Upper lobe of left lung (tissue), 4 donors: ENCODE measurements around the gene UBQLN1.

ENCODE experiments used
- POLR2A ChIP-seq, 4 donors: fragments of 450-650 bp; IDR thresholded peaks; one replicate each; pipeline ENCODE4 v1.5.1; 2016 to 2017; ENCODE audit warnings: antibody characterized with exemption in 4 of 4, mild to moderate bottlenecking in 2 of 4
- TF ChIP-seq, protein P1 (sequence below), 6 experiments: fragments of 450-650 bp in 4 of 6; fragments of 200-600 bp in 2 of 6; sonication (generic) in 2 of 6; IDR thresholded peaks; one replicate each; pipeline ENCODE4 v1.5.1; 2016 to 2019; ENCODE audit warnings: antibody characterized with exemption in 6 of 6

DNA sequence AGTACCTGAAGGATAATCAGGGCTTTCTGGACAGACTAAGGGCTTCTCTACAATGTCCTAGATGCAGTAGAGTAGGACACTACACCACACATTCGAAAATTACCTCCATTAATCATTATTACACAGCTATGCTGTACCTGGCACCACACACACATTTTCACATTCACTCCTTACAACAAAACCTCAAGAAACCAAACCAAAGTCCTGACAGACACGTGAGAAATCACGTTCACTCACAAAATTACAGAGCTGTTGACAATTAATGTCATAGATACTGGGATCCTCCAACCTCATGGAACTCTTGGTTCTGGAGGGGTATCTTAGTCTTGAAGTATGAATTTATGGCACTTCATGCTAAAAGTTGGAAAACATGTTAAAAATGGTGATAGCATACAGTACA, 16.3 kb downstream of the UBQLN1 start:
- TF ChIP-seq, protein P1, sequence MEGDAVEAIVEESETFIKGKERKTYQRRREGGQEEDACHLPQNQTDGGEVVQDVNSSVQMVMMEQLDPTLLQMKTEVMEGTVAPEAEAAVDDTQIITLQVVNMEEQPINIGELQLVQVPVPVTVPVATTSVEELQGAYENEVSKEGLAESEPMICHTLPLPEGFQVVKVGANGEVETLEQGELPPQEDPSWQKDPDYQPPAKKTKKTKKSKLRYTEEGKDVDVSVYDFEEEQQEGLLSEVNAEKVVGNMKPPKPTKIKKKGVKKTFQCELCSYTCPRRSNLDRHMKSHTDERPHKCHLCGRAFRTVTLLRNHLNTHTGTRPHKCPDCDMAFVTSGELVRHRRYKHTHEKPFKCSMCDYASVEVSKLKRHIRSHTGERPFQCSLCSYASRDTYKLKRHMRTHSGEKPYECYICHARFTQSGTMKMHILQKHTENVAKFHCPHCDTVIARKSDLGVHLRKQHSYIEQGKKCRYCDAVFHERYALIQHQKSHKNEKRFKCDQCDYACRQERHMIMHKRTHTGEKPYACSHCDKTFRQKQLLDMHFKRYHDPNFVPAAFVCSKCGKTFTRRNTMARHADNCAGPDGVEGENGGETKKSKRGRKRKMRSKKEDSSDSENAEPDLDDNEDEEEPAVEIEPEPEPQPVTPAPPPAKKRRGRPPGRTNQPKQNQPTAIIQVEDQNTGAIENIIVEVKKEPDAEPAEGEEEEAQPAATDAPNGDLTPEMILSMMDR (IDR thresholded peaks at IDR 0.05): no peak
- TF ChIP-seq POLR2A (IDR thresholded peaks at IDR 0.05): no peak
